Tibial nerve (tissue), 4 donors: ENCODE data around the gene CAMTA1.

Source experiments
- EP300 ChIP-seq, 2 donors: sonication (generic); formaldehyde crosslinking; IDR thresholded peaks; one replicate each; pipeline ENCODE4 v1.6.1; 2017; ENCODE audit warnings: antibody characterized with exemption in 2 of 2, mild to moderate bottlenecking in 1 of 2
- POLR2A ChIP-seq, 2 donors: fragments of 450-650 bp; IDR thresholded peaks; one replicate each; pipeline ENCODE4 v1.6.1; 2017; ENCODE audit warnings: antibody characterized with exemption in 2 of 2, mild to moderate bottlenecking in 2 of 2, moderate library complexity in 2 of 2
- TF ChIP-seq, protein P1 (sequence below), 5 experiments: fragments of 200-600 bp in 3 of 5; fragments of 450-650 bp in 2 of 5; sonication (generic) in 3 of 5; IDR thresholded peaks; one replicate each; pipeline ENCODE4 v1.5.1; 2016 to 2019; ENCODE audit warnings: antibody characterized with exemption in 5 of 5, mild to moderate bottlenecking in 3 of 5, moderate library complexity in 2 of 5

DNA sequence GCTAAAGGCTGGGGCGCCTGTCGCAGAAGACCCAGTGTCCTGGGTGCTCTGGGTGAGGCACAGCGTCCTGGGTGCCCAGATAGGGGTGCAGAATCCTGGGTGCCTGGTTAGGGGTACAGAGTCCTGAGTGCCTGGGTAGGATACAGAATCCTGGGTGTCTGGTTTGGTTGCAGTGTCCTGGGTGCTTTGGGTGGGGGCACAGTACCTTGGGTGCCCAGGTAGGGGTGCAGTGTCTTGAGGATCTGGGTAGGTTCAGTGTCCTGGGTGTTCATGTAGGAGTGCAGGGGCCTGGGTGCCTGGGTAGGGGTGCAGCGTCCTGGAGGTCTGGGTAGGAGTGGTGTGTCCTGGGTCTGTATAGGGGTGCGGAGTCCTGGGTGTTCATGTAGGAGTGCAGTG is 178.7 kb downstream of the CAMTA1 start:
- TF ChIP-seq, protein P1, sequence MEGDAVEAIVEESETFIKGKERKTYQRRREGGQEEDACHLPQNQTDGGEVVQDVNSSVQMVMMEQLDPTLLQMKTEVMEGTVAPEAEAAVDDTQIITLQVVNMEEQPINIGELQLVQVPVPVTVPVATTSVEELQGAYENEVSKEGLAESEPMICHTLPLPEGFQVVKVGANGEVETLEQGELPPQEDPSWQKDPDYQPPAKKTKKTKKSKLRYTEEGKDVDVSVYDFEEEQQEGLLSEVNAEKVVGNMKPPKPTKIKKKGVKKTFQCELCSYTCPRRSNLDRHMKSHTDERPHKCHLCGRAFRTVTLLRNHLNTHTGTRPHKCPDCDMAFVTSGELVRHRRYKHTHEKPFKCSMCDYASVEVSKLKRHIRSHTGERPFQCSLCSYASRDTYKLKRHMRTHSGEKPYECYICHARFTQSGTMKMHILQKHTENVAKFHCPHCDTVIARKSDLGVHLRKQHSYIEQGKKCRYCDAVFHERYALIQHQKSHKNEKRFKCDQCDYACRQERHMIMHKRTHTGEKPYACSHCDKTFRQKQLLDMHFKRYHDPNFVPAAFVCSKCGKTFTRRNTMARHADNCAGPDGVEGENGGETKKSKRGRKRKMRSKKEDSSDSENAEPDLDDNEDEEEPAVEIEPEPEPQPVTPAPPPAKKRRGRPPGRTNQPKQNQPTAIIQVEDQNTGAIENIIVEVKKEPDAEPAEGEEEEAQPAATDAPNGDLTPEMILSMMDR (IDR thresholded peaks at IDR 0.05): no peak
- TF ChIP-seq POLR2A (IDR thresholded peaks at IDR 0.05): no peak
- TF ChIP-seq EP300 (IDR thresholded peaks at IDR 0.05): no peak
